GM12892 (cell line): ENCODE data around the gene EYS.
"Not testable (repeated sequence)": the region's sequence is repeated elsewhere in the genome, so short reads cannot be mapped to it uniquely, and the experiment has no call there.

ENCODE experiments used
- DNase-seq: peaks from one replicate; pipeline ENCODE4 v3.0.0; 2011; ENCODE audit not compliant: insufficient read length
- FAIRE-seq: peaks from 2 replicates; lab custom pipeline; 2011; peaks lifted over from hg19 to GRCh38; lab: Jason Lieb, UNC
- POLR2A ChIP-seq: IDR thresholded peaks from 2 replicates; pipeline ENCODE4 v1.6.1; 2011; ENCODE audit warnings: low read depth, low read length, control low read depth
- POLR2AphosphoS5 ChIP-seq: IDR thresholded peaks from 2 replicates; pipeline ENCODE4 v1.6.1; 2011; ENCODE audit warnings: low read depth, low read length, control low read depth
- TAF1 ChIP-seq: IDR thresholded peaks from 2 replicates; pipeline ENCODE4 v1.6.1; 2011; ENCODE audit warnings: low read depth, mild to moderate bottlenecking, control low read depth, low read length, borderline replicate concordance

Gene EYS

GRCh38 chr6:64010666-64011065, 1696.4 kb downstream of the EYS start:
- DNase-seq (no peak), FAIRE-seq (no peak)
- no peak for TF ChIP-seq POLR2A
- TF ChIP-seq TAF1, result no peak
- TF ChIP-seq POLR2AphosphoS5, result no peak

- FAIRE-seq, result no peak
- TF ChIP-seq TAF1 (no peak), POLR2AphosphoS5 (no peak), POLR2A (no peak)
- no peak for DNase-seq
These were observed 1697.0 kb downstream of the EYS start for GRCh38 chr6:64010010-64010409.

DNA sequence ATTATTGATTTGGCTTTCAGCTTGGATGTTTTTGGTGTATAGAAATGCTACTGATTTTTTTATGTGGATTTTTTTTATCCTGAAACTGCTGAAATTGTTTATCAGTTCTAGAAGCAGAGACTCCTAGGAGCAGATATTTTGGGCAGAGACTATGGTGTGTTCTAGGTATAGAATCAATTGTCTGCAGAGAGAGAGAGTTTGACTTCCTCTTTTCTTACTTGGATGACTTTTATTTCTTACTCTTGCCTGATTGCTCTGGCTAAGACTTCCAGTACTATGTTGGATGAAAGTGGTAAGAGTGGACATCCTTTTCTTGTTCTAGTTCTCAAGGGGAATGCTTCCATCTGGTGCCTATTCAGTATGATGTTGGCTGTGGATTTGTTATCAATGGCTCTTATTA, 1700.8 kb downstream of the EYS start:
- DNase-seq, result no peak
- TF ChIP-seq POLR2A (no peak), TAF1 (no peak), POLR2AphosphoS5 (no peak)
- no peak for FAIRE-seq

DNA sequence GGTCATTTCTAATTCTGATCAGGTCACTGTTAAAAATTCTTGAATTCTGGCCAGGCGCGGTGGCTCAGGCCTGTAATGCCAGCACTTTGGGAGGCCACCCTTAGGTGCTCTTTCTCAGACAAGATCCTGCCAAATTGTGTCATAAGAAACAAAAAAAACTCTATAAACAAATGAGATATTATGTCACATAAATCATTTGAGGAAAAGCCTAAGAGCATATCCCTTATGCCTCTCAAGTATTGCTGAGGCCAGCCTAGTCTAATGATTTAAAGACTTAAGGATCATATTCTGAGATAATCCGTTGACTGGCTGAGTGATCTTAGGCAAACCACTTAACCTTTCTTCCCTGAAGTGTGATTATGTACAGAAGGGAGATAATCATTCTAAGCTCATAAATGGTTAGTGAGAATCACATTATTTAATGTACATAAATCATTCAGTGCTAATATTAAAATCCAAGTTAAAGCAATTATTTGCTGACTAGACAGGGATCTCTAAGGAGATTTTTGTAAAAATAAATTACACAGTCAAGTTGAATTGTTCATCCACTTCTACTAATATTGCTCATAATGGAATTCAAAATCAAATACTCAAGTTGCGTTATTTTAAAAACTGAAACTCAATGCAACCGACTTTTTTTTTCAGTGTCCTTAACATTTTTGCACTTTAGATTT, 1706.1 kb downstream of the EYS start:
- FAIRE-seq, result no peak
- TF ChIP-seq TAF1 (no peak), POLR2A (no peak), POLR2AphosphoS5 (no peak)

DNA sequence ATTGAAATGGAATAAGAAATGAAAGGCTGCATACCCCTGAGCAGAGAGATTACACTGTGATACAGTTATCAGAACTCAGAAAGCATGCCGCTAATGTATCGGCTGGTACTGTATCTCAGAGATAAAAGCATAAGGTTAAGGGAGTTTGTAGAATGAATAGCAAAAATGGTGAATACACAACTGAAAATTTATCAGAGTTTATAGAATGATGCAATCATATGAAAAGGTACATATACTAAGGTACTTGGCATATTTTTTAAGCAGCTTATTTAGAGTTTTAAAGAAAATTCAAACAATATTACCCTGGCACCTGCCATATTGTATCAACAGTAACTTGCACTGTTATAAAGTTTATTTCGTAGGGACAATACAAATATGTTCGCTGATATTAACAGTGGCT, 1707.4 kb downstream of the EYS start:
- FAIRE-seq (no peak), DNase-seq (no peak)
- TF ChIP-seq TAF1 (no peak), POLR2A (no peak), POLR2AphosphoS5 (no peak)

More for the DNA sequence above, 1706.1 kb downstream of the EYS start:
- DNase-seq, result no peak

DNA sequence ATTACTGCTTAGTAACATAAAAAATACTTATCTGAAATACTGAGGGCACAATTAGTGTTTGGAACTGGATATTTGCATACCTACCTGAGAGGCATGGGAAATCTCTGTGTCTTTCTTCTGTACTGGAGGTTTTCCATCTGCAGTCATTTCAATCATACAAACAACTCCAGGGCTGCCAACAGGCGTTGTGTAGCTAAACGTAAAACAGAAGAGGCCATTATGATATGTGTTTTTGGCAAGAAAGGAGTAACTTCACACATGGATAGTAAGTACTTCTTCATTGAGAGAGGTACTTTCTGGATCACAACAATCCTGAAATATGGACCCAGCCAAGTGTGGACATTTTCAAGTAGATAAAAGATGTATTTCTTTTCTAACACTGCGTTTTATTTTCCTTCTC, 1708.0 kb downstream of the EYS start:
- DNase-seq (no peak), FAIRE-seq (no peak)
- TF ChIP-seq TAF1, result no peak
- no peak for TF ChIP-seq POLR2AphosphoS5
- TF ChIP-seq POLR2A, result no peak

GRCh38 chr6:63997734-63998133, 1709.3 kb downstream of the EYS start:
- no peak for DNase-seq
- no peak for FAIRE-seq

GRCh38 chr6:63997221-63997620, 1709.8 kb downstream of the EYS start:
- FAIRE-seq, result no peak
- no peak for DNase-seq
- TF ChIP-seq TAF1 (no peak), POLR2AphosphoS5 (no peak), POLR2A (no peak)

More at GRCh38 chr6:63997734-63998133, 1709.3 kb downstream of the EYS start:
- TF ChIP-seq POLR2AphosphoS5 (no peak), POLR2A (no peak), TAF1 (no peak)

- no peak for DNase-seq
These were observed 1721.8 kb downstream of the EYS start for GRCh38 chr6:63985223-63985622.

DNA sequence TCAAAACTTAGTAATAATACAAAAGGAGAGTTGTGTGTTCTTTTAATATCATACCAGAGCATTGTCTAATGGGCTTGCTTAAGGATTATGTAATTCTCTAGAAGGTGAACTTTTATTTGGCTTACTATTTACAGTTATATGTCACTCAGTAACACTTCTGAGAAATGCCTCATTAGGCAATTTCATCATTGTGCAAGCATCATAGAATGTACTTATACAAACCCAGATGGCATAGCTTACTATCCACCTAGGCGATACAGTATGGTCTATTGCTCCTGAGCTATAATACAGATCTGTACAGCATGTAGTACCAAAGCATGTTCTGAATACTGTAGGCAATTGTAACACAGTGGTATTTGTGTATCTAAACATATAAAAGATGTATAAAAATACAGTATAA, 1731.3 kb downstream of the EYS start:
- no peak for FAIRE-seq
- no peak for TF ChIP-seq POLR2AphosphoS5
- no peak for TF ChIP-seq TAF1
- TF ChIP-seq POLR2A, result no peak
- DNase-seq, result no peak

More at GRCh38 chr6:63985223-63985622, 1721.8 kb downstream of the EYS start:
- TF ChIP-seq TAF1 (no peak), POLR2A (no peak), POLR2AphosphoS5 (no peak)
- no peak for FAIRE-seq

GRCh38 chr6:63968650-63969049, 1738.4 kb downstream of the EYS start:
- no peak for TF ChIP-seq TAF1
- no peak for TF ChIP-seq POLR2A
- no peak for TF ChIP-seq POLR2AphosphoS5
- no peak for DNase-seq
- FAIRE-seq, result no peak

GRCh38 chr6:63964366-63964765, 1742.7 kb downstream of the EYS start:
- DNase-seq, result no peak
- TF ChIP-seq POLR2A (no peak), TAF1 (no peak), POLR2AphosphoS5 (no peak)
- FAIRE-seq, result no peak

DNA sequence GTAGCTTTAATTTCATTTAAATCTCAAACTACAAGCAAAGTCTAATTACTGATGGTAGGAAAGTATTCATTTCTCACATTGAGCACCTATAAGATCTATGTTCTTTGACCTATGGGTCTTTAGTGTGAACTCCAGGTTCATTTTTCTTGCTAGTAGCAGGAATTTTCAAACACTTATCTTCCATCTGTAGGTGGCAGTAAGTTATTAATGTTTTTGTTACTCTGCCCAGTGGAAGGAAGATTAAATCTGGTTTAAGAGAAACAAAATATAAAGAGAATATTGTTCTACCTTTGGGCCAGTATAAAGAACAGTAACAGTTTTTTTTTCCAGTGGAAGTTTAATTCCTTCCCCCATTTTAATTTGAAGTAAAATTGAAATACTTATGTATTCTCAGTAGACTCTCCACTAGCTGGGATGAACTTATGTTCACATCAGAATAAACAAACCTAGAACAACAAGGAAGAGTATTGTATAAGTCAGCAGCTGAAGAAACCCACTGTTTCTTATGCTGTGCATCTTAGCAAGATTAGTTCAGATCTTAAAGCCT, 1743.2 kb downstream of the EYS start:
- no peak for FAIRE-seq
- no peak for DNase-seq
- no peak for TF ChIP-seq POLR2AphosphoS5

- not testable (repeated sequence) for FAIRE-seq
These were observed 1753.5 kb downstream of the EYS start for GRCh38 chr6:63953336-63954021.

More at GRCh38 chr6:63953336-63954021, 1753.5 kb downstream of the EYS start:
- not testable (repeated sequence) for DNase-seq
